Neural progenitor cell (in vitro differentiated cells): Measurements from ENCODE around the gene HTT-AS.

Experiments used
- EZH2 ChIP-seq: fragments of 200-600 bp; sonication (generic); IDR thresholded peaks from 2 replicates; pipeline ENCODE4 v1.6.1; 2017; ENCODE audit warnings: antibody characterized with exemption, mild to moderate bottlenecking, moderate library complexity
- EZH2phosphoT487 ChIP-seq: fragments of 200-600 bp; sonication (generic); IDR thresholded peaks from 2 replicates; pipeline ENCODE4 v1.6.1; 2017; ENCODE audit warnings: antibody characterized with exemption
- TF ChIP-seq, protein P1 (sequence below): fragments of 200-600 bp; sonication (generic); IDR thresholded peaks from 2 replicates; pipeline ENCODE4 v1.5.1; 2017; ENCODE audit warnings: antibody characterized with exemption, mild to moderate bottlenecking

DNA sequence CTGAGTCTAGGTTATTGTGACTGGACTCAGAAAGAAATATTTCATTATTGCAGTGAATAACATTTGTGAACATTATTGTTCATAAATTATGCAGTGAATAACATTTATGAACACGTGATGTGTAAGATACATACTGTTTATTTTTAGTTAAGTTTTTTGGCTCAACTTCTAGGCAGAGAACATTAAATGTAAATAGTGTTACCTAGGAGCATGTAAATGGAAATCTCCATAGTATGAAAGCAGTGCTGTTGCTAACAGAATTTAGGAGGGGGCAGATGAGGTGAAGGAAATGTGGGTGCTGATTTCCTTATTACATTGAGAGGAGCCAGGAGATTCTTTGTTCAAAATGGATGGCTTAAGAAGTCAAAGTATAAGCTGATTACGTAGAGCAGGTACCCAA, 45.1 kb upstream of the HTT-AS start:
- TF ChIP-seq EZH2: no peak
- TF ChIP-seq, protein P1, sequence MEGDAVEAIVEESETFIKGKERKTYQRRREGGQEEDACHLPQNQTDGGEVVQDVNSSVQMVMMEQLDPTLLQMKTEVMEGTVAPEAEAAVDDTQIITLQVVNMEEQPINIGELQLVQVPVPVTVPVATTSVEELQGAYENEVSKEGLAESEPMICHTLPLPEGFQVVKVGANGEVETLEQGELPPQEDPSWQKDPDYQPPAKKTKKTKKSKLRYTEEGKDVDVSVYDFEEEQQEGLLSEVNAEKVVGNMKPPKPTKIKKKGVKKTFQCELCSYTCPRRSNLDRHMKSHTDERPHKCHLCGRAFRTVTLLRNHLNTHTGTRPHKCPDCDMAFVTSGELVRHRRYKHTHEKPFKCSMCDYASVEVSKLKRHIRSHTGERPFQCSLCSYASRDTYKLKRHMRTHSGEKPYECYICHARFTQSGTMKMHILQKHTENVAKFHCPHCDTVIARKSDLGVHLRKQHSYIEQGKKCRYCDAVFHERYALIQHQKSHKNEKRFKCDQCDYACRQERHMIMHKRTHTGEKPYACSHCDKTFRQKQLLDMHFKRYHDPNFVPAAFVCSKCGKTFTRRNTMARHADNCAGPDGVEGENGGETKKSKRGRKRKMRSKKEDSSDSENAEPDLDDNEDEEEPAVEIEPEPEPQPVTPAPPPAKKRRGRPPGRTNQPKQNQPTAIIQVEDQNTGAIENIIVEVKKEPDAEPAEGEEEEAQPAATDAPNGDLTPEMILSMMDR: no peak
- no peak for TF ChIP-seq EZH2phosphoT487
